ENCODE measurements around the gene NALCN. TPM values are rescaled to one million over a fixed set of nuclear protein-coding genes. Genes with fewer than 3 reads are reported as not detected.

NALCN gene
- total and polyA plus RNA-seq, 10 of the 15 experiments (the other 5 are each of a cell fraction or from before 2014, with no cell fraction given) = under 0.01 TPM; not detected in 9

DNA sequence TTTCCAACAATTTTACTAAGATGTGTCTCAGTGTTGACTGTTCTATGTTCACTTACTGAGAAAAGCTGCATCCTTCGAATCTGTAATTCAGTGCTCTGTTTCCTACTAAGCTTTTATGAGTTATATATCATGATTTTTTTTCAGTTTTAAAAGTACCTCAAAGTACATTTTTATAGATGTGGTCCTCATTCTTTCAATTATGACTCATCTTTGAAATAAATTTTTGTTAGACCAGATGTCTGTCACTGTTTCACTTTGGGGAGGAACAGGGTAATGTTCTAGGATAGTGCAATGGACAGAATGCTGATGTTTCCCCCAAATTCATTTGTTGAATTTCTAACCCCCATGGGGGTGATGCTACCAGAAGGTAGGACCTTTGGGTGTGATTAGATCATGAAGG, 74.8 kb downstream of the NALCN start:
- CTCF ChIA-PET = no interaction called here
- no peak for FAIRE-seq
- Histone ChIP-seq H3K36me3 (ENCODE audit: control insufficient read depth in 2 of 2, insufficient read depth in 2 of 2, low read length in 1 of 2) (no peaks in the 10 kb centered on the region), H3K79me2 (ENCODE audit: control insufficient read depth, insufficient read depth, low read length) (no peaks in the 10 kb centered on the region), H4K20me1 (ENCODE audit: control insufficient read depth, insufficient read depth) (no peaks in the 10 kb centered on the region), H3K27ac (ENCODE audit: control insufficient read depth, insufficient read depth) (no peak overlapping the region), H3K9ac (ENCODE audit: control insufficient read depth, insufficient read depth, low read length) (no peak overlapping the region), H3K27me3 (replicated peaks in 1 of 2; ENCODE audit: control insufficient read depth in 2 of 2, insufficient read depth in 2 of 2, low read length in 1 of 2) (no peaks in the 10 kb centered on the region), H3K4me2 (ENCODE audit: control insufficient read depth, insufficient read depth) (no peak overlapping the region), H2AFZ (ENCODE audit: control insufficient read depth, low read depth, low read length) (no peak overlapping the region), H3K4me1 (ENCODE audit: control insufficient read depth, insufficient read depth, low read length) (no peaks in the 10 kb centered on the region), H3K9me3 (replicated peaks; ENCODE audit: control insufficient read depth, insufficient read depth, low read length) (no peaks in the 10 kb centered on the region), H3K4me3 (no peak overlapping the region)
- no peak for ATAC-seq
- WGBS (ENCODE audit: insufficient coverage, insufficient replicate concordance, low lambda C conversion rate, missing lambda C conversion rate) = 0% methylated on average over 1 of the region's 1 CpG
- DNase-seq (ENCODE audit: low read depth, low spot score) = no peak
- in situ Hi-C loops (cut with MboI) (no loop called here), intact Hi-C loops (cut with micrococcal nuclease; ENCODE audit: unreplicated experiment) (no loop called here)
- POLR2A ChIA-PET = no interaction called here
- TF ChIP-seq ZBED1 (IDR thresholded peaks at IDR 0.05; ENCODE audit: borderline replicate concordance) (no peak), POLR2AphosphoS5 (IDR thresholded peaks at IDR 0.05; ENCODE audit: low read length) (no peak), RBBP5 (conservative IDR thresholded peaks at IDR 0.05) (no peak), SUPT20H (IDR thresholded peaks at IDR 0.05; ENCODE audit: borderline replicate concordance, control insufficient read depth, low read depth, low read length) (no peak), MTA2 (IDR thresholded peaks at IDR 0.05; ENCODE audit: low read depth) (no peak)
- no TSS peak for BruUV-seq (replicated peaks)
- RAD21 ChIA-PET (ENCODE audit: unreplicated experiment) = no interaction called here
- SMC1A ChIA-PET (ENCODE audit: uncharacterized antibody, unreplicated experiment) = no interaction called here

DNA sequence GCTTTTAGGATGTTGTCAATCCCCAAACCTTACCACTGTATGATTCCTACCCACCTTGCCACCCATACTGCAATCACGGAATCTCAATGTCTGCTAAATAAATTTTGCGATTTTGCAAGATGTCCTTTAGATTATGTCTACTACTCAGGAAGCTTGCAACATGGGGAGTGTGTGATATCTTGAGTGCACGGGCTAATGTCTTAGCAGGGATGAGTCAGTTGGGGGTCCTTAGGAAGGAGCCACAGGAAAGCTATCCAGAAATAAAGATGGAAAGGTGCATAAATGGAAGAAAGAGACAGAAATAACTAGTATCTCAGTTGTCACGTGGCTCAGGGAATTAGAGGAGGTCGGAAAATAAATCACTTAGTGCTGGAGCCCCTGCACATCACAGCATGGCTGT, 77.1 kb downstream of the NALCN start:
- no peak overlapping the region for H3K27ac ChIP-seq (ENCODE audit: control insufficient read depth, insufficient read depth)
- H3K9me3 ChIP-seq (replicated peaks; ENCODE audit: control insufficient read depth, insufficient read depth, low read length) = no peaks in the 10 kb centered on the region
- SMC1A ChIA-PET (ENCODE audit: uncharacterized antibody, unreplicated experiment) = no interaction called here
- H3K4me2 ChIP-seq (ENCODE audit: control insufficient read depth, insufficient read depth) = no peak overlapping the region
- in situ Hi-C loops (cut with MboI) = no loop called here
- H4K20me1 ChIP-seq (ENCODE audit: control insufficient read depth, insufficient read depth) = no peaks in the 10 kb centered on the region
- no peak for TF ChIP-seq CUX1 (IDR thresholded peaks at IDR 0.05; ENCODE audit: insufficient replicate concordance, low read depth, low read length)
- no TSS peak for BruUV-seq (replicated peaks)
- H3K4me3 ChIP-seq = no peak overlapping the region
- RAD21 ChIA-PET (ENCODE audit: unreplicated experiment) = no interaction called here
- no peaks in the 10 kb centered on the region for H3K4me1 ChIP-seq (ENCODE audit: control insufficient read depth, insufficient read depth, low read length)
- intact Hi-C loops (cut with micrococcal nuclease; ENCODE audit: unreplicated experiment) = no loop called here
- H3K9ac ChIP-seq (ENCODE audit: control insufficient read depth, insufficient read depth, low read length) = no peak overlapping the region
- no peak overlapping the region for H2AFZ ChIP-seq (ENCODE audit: control insufficient read depth, low read depth, low read length)
- 27% methylated on average over 5 of the region's 5 CpGs for WGBS (ENCODE audit: insufficient coverage, insufficient replicate concordance, low lambda C conversion rate, missing lambda C conversion rate)
- no peak for FAIRE-seq
- H3K79me2 ChIP-seq (ENCODE audit: control insufficient read depth, insufficient read depth, low read length) = no peaks in the 10 kb centered on the region
- no peak for ATAC-seq
- no peaks in the 10 kb centered on the region for H3K36me3 ChIP-seq (ENCODE audit: control insufficient read depth in 2 of 2, insufficient read depth in 2 of 2, low read length in 1 of 2)
- H3K27me3 ChIP-seq (replicated peaks in 1 of 2; ENCODE audit: control insufficient read depth in 2 of 2, insufficient read depth in 2 of 2, low read length in 1 of 2) = no peaks in the 10 kb centered on the region
- POLR2A ChIA-PET = no interaction called here
- CTCF ChIA-PET = no interaction called here
- no peak for DNase-seq (ENCODE audit: low read depth, low spot score)
